Measurements from ENCODE around the gene PRSS22. TPM values are rescaled to one million over a fixed set of nuclear protein-coding genes. Genes with fewer than 3 reads are reported as not detected.
A peak's percentile ranks its signal among the peaks of the same experiment; 100 is the strongest.

The PRSS22 gene
- total and polyA plus RNA-seq, 4 donors: 11.5 to 34.1 (median 28.7) TPM

- WGBS, 2 donors: 11 to 13% methylated on average over 25 of the region's 25 CpGs
- DNase-seq (peak; percentile 69 to 80 (median 78)), ATAC-seq (ENCODE audit: insufficient read depth, low FRiP score) (peak; percentile 99)
- no peak overlapping the region for H3K27ac ChIP-seq (ENCODE audit: low read depth in 1 of 2, low read length in 1 of 2)
- no peak overlapping the region for H3K9ac ChIP-seq (ENCODE audit: insufficient read depth in 1 of 2, low read length in 2 of 2)
- H3K4me3 ChIP-seq: no peak overlapping the region
- no peaks in the 10 kb centered on the region for H3K36me3 ChIP-seq (ENCODE audit: control insufficient read depth in 4 of 4, insufficient read depth in 4 of 4, low read length in 4 of 4)
- TF ChIP-seq CTCF (IDR thresholded peaks at IDR 0.05; ENCODE audit: control extremely low read depth, extremely low read depth): peak; percentile 97
- H3K4me1 ChIP-seq (ENCODE audit: control insufficient read depth in 5 of 5, insufficient read depth in 5 of 5, low read length in 5 of 5): no peaks in the 10 kb centered on the region
- peaks cover 0 to 11% (median 4%) of the 10 kb centered on the region in 3 donors for H3K27me3 ChIP-seq (ENCODE audit: control insufficient read depth in 3 of 3, insufficient read depth in 3 of 3, low read length in 2 of 3)
- H3K9me3 ChIP-seq (ENCODE audit: control insufficient read depth in 4 of 4, insufficient read depth in 3 of 4, low read length in 3 of 4): no peaks in the 10 kb centered on the region
Observed at GRCh38 chr16:2874912-2875362, 17.0 kb upstream of the PRSS22 start.

GRCh38 chr16:2874032-2874911 is 16.3 kb upstream of the PRSS22 start:
- Histone ChIP-seq H3K4me3 (no peak overlapping the region), H3K9ac (ENCODE audit: insufficient read depth in 1 of 2, low read length in 2 of 2) (no peak overlapping the region), H3K9me3 (ENCODE audit: control insufficient read depth in 4 of 4, insufficient read depth in 3 of 4, low read length in 3 of 4) (no peaks in the 10 kb centered on the region), H3K27me3 (ENCODE audit: control insufficient read depth in 3 of 3, insufficient read depth in 3 of 3, low read length in 2 of 3) (peaks cover 0 to 12% (median 4%) of the 10 kb centered on the region in 3 donors), H3K27ac (ENCODE audit: low read depth in 1 of 2, low read length in 1 of 2) (no peak overlapping the region), H3K4me1 (ENCODE audit: control insufficient read depth in 5 of 5, insufficient read depth in 5 of 5, low read length in 5 of 5) (no peaks in the 10 kb centered on the region), H3K36me3 (ENCODE audit: control insufficient read depth in 4 of 4, insufficient read depth in 4 of 4, low read length in 4 of 4) (no peaks in the 10 kb centered on the region)
- DNase-seq (no peak), ATAC-seq (ENCODE audit: insufficient read depth, low FRiP score) (no peak)
- 59 to 71% methylated on average over 21 of the region's 21 CpGs for WGBS, 2 donors
- no peak for TF ChIP-seq CTCF (IDR thresholded peaks at IDR 0.05; ENCODE audit: control extremely low read depth, extremely low read depth)

- ATAC-seq (ENCODE audit: insufficient read depth, low FRiP score) (no peak), DNase-seq (no peak)
- H3K27ac ChIP-seq (ENCODE audit: low read depth in 1 of 2, low read length in 1 of 2): no peak overlapping the region
- H3K4me3 ChIP-seq: no peak overlapping the region
- H3K27me3 ChIP-seq (ENCODE audit: control insufficient read depth in 3 of 3, insufficient read depth in 3 of 3, low read length in 2 of 3): peaks cover 0 to 12% (median 4%) of the 10 kb centered on the region in 3 donors
- TF ChIP-seq CTCF (IDR thresholded peaks at IDR 0.05; ENCODE audit: control extremely low read depth, extremely low read depth): no peak
- no peaks in the 10 kb centered on the region for H3K36me3 ChIP-seq (ENCODE audit: control insufficient read depth in 4 of 4, insufficient read depth in 4 of 4, low read length in 4 of 4)
- H3K9me3 ChIP-seq (ENCODE audit: control insufficient read depth in 4 of 4, insufficient read depth in 3 of 4, low read length in 3 of 4): no peaks in the 10 kb centered on the region
- WGBS, 2 donors: 82 to 88% methylated on average over 6 of the region's 6 CpGs
- H3K9ac ChIP-seq (ENCODE audit: insufficient read depth in 1 of 2, low read length in 2 of 2): no peak overlapping the region
- H3K4me1 ChIP-seq (ENCODE audit: control insufficient read depth in 5 of 5, insufficient read depth in 5 of 5, low read length in 5 of 5): peaks cover 0 to 4% (median 0%) of the 10 kb centered on the region in 5 donors
Observed at GRCh38 chr16:2871926-2872325, 14.0 kb upstream of the PRSS22 start.

All from lung (tissue), 12 donors.